VCaP (cell line): ENCODE results near the gene NIP7.

Source experiments
- H3K27ac ChIP-seq: fragments of 450-650 bp; 2 replicates; pipeline ENCODE4 v1.5.1; 2017
- TF ChIP-seq, protein P1 (sequence below): fragments of 450-650 bp; conservative IDR thresholded peaks from 2 replicates; pipeline ENCODE4 v1.5.1; 2017; ENCODE audit warnings: mild to moderate bottlenecking, moderate library complexity

NIP7 gene

GRCh38 chr16:69325784-69326171, 13.8 kb upstream of the NIP7 start:
- H3K27ac ChIP-seq, result no peak overlapping the region

DNA sequence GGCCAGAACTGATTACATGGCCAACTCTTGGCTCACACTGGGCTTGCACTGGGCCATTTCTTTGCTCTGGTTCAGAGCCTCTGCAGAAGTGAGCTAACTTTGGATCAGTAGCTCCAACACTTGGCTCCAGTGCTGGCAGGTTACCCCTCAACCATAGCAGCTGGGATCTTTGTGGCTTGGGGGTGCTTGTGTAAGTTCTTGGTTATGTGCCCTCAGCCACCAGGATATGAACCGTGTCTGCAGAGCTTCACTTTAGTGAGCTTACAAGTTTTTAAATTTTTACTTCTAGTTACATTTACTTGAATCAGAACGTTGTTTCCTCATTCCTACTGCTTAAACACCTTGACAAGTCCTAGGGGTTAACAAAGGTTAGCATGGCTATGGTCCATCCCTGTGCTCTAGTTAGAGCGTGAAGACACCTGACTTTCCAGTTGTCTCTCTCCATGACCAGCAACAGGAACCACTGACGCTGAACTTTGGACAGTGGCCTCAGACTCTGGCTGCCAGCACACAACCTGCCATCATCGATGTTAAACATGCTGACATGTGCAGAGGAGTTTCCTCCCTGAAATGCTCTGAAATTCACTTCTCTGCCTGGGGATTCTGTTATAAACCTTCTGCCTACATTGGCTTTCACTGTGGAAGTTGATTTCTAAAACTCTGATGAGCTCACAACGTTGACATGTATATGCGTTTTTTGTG, 13.2 kb upstream of the NIP7 start:
- no peak overlapping the region for H3K27ac ChIP-seq
- TF ChIP-seq, protein P1, sequence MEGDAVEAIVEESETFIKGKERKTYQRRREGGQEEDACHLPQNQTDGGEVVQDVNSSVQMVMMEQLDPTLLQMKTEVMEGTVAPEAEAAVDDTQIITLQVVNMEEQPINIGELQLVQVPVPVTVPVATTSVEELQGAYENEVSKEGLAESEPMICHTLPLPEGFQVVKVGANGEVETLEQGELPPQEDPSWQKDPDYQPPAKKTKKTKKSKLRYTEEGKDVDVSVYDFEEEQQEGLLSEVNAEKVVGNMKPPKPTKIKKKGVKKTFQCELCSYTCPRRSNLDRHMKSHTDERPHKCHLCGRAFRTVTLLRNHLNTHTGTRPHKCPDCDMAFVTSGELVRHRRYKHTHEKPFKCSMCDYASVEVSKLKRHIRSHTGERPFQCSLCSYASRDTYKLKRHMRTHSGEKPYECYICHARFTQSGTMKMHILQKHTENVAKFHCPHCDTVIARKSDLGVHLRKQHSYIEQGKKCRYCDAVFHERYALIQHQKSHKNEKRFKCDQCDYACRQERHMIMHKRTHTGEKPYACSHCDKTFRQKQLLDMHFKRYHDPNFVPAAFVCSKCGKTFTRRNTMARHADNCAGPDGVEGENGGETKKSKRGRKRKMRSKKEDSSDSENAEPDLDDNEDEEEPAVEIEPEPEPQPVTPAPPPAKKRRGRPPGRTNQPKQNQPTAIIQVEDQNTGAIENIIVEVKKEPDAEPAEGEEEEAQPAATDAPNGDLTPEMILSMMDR, result no peak

More at GRCh38 chr16:69325784-69326171, 13.8 kb upstream of the NIP7 start:
- TF ChIP-seq, protein P1, result no peak

DNA sequence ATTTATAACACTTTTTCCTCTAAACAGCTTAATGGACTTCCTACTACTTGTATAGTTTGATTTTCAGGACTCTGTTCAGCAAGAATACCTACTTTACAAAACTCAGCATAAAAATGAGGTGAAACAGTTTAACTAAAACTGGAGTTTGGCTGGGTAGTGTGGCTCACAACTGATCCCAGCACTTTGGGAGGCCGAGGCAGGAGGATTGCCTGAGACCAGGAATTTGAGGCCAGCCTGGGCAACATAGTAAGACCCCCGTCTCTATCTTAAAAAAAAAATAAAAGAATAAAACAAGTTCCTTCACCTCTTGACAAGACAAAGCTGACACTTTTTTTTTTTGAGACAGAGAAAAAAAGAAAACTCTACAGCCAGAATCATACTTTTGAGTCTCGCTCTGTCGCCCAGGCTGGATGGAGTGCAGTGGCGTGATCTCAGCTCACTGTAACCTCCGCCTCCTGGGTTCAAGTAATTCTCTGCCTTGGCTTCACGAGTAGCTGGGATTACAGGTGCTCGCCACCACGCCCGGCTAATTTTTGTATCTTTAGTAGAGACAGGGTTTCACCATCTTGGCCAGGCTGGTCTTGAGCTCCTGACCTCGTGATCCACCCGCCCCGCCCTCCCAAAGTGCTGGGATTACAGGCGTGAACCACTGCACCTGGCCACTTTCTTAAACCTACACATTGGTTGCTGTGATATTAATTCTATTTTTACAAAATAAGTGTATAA, 11.8 kb upstream of the NIP7 start:
- H3K27ac ChIP-seq, result peak overlapping the region; percentile 84
- TF ChIP-seq, protein P1, result no peak

GRCh38 chr16:69328854-69329316, 10.7 kb upstream of the NIP7 start:
- TF ChIP-seq, protein P1, result no peak
- peak overlapping the region; percentile 84 for H3K27ac ChIP-seq

DNA sequence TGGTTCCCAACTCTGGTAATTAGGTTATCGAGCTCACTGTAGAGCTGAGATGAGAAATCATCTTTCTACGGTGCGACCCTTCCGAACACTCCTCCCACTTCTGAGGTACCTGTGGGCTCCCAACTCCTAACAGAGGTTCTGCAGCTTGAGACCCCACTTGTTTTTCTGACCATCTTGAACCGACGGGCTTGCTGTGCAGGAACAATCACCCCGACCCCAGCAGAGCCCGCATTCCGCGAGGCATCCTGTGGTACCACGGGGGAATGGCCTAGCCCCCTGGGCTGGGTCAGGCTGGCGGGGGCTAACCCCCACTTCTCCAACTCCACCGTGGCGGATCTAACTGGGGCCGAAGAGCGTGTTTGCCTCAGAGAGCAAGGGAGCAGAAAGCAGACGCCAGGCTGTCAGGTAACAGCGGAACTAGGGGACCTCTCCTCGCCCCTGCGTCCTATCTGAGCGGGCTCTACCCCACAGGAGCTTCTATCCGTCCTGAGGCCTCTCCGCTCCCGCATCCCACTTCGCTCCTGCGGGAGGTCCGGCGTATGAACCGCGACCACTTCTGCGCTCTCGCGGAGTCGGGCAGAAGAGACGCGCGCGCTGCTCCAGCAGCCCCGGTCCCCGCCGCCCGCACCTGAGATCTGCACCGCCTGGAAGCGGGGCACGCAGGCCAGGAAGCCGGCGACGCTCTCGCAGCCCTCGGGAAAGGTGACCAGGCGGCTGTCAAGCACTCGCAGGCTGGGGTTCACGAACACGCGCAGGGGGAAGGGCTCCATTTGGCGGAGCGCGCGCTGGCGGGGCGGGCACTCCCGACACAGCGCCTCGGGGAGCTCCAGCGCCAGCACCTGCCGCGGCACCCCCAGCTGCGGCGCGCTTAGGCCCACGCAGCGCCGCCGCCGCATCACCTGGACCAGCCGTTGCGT, 9.9 kb upstream of the NIP7 start:
- peak overlapping the region; percentile 84 for H3K27ac ChIP-seq

GRCh38 chr16:69330286-69331109, 9.1 kb upstream of the NIP7 start, which contains the start of gene PDF:
PDF (minus strand) TSS chr16:69330588; CDS start chr16:69330570, 18 bp downstream.
- H3K27ac ChIP-seq, result peak within 1 kb of the TSS; percentile 84
- TF ChIP-seq, protein P1, result no peak

More for the DNA sequence above, 9.9 kb upstream of the NIP7 start:
- TF ChIP-seq, protein P1, result no peak
